Trophoblast cell (in vitro differentiated cells and primary cell): ENCODE data around the gene XYLT2.

Experiments used
- DNase-seq, 2 donors: peaks; one replicate each; pipeline ENCODE4 v3.0.0-alpha.2; 2016
- H2AFZ ChIP-seq: 2 replicates; pipeline ENCODE4 v1.6.1; 2013; ENCODE audit warnings: low read length, moderate library complexity, mild to moderate bottlenecking; ENCODE audit not compliant: insufficient read depth, poor library complexity
- H2AK5ac ChIP-seq: 2 replicates; pipeline ENCODE4 v1.6.1; 2013; ENCODE audit warnings: mild to moderate bottlenecking, low read length
- H2BK120ac ChIP-seq: 2 replicates; pipeline ENCODE4 v1.6.1; 2013; ENCODE audit warnings: low read length, mild to moderate bottlenecking, moderate library complexity; ENCODE audit not compliant: insufficient read depth, poor library complexity
- H2BK12ac ChIP-seq: 2 replicates; pipeline ENCODE4 v1.6.1; 2013; ENCODE audit warnings: mild to moderate bottlenecking, low read length, moderate library complexity
- H2BK5ac ChIP-seq: 2 replicates; pipeline ENCODE4 v1.6.1; 2013; ENCODE audit warnings: low read length, low read depth, moderate library complexity, mild to moderate bottlenecking; ENCODE audit not compliant: poor library complexity
- H3K14ac ChIP-seq: 2 replicates; pipeline ENCODE4 v1.6.1; 2013; ENCODE audit warnings: mild to moderate bottlenecking, low read length
- H3K18ac ChIP-seq: 2 replicates; pipeline ENCODE4 v1.6.1; 2013; ENCODE audit warnings: mild to moderate bottlenecking, low read length
- H3K23ac ChIP-seq: 2 replicates; pipeline ENCODE4 v1.6.1; 2013; ENCODE audit warnings: low read length
- H3K27ac ChIP-seq: 2 replicates; pipeline ENCODE4 v1.5.1; 2013; ENCODE audit warnings: low read depth, mild to moderate bottlenecking, inconsistent platforms, low read length, moderate library complexity
- H3K27me3 ChIP-seq: 2 replicates; pipeline ENCODE4 v1.6.1; 2013; ENCODE audit warnings: inconsistent platforms, mild to moderate bottlenecking, low read length, moderate library complexity; ENCODE audit not compliant: insufficient read depth
- H3K36me3 ChIP-seq, 2 experiments: 1 replicate in 1 of 2; 2 replicates in 1 of 2; pipeline ENCODE4 v1.6.1; 2013; ENCODE audit warnings: low read length in 2 of 2, mild to moderate bottlenecking in 2 of 2, moderate library complexity in 1 of 2; ENCODE audit not compliant: insufficient read depth in 2 of 2, control insufficient read depth in 1 of 2
- H3K4ac ChIP-seq: 2 replicates; pipeline ENCODE4 v1.6.1; 2013; ENCODE audit warnings: low read depth, mild to moderate bottlenecking, low read length, moderate library complexity
- H3K4me1 ChIP-seq, 2 experiments: 1 replicate in 1 of 2; 2 replicates in 1 of 2; pipeline ENCODE4 v1.6.1; 2013; ENCODE audit warnings: low read length in 2 of 2, mild to moderate bottlenecking in 2 of 2, moderate library complexity in 1 of 2; ENCODE audit not compliant: insufficient read depth in 2 of 2, control insufficient read depth in 1 of 2
- H3K4me2 ChIP-seq: 2 replicates; pipeline ENCODE4 v1.6.1; 2013; ENCODE audit warnings: inconsistent platforms, mild to moderate bottlenecking, low read length, moderate library complexity
- H3K4me3 ChIP-seq: 2 replicates; pipeline ENCODE4 v1.5.1; 2013; ENCODE audit warnings: mild to moderate bottlenecking, low read depth, low read length, inconsistent platforms
- H3K79me1 ChIP-seq: one replicate; pipeline ENCODE4 v1.6.1; 2013; ENCODE audit warnings: low read length
- H3K79me2 ChIP-seq: 2 replicates; pipeline ENCODE4 v1.6.1; 2013; ENCODE audit warnings: low read length, mild to moderate bottlenecking; ENCODE audit not compliant: control insufficient read depth, insufficient read depth, poor library complexity
- H3K9ac ChIP-seq: 2 replicates; pipeline ENCODE4 v1.6.1; 2013; ENCODE audit warnings: mild to moderate bottlenecking, low read length
- H3K9me3 ChIP-seq: 2 replicates; pipeline ENCODE4 v1.6.1; 2013; ENCODE audit warnings: low read depth, mild to moderate bottlenecking, control low read depth, inconsistent platforms, low read length; ENCODE audit not compliant: insufficient read depth
- H4K12ac ChIP-seq: 2 replicates; pipeline ENCODE4 v1.6.1; 2013; ENCODE audit warnings: low read depth, mild to moderate bottlenecking, low read length, moderate library complexity
- H4K8ac ChIP-seq: 2 replicates; pipeline ENCODE4 v1.6.1; 2013; ENCODE audit warnings: low read depth, mild to moderate bottlenecking, low read length, moderate library complexity
- H4K91ac ChIP-seq: one replicate; pipeline ENCODE4 v1.6.1; 2013; ENCODE audit warnings: low read depth, mild to moderate bottlenecking, low read length, moderate library complexity
- WGBS: extraction: QIAGEN DNeasy Blood & Tissue Kit; methylation state at CpG from one replicate; pipeline ENCODE4 v1.1.7; 2013; ENCODE audit warnings: missing lambda C conversion rate; ENCODE audit not compliant: insufficient read length, insufficient coverage; ENCODE audit errors: extremely low coverage; 5-methylcytosine and 5-hydroxymethylcytosine counted together

XYLT2 gene

DNA sequence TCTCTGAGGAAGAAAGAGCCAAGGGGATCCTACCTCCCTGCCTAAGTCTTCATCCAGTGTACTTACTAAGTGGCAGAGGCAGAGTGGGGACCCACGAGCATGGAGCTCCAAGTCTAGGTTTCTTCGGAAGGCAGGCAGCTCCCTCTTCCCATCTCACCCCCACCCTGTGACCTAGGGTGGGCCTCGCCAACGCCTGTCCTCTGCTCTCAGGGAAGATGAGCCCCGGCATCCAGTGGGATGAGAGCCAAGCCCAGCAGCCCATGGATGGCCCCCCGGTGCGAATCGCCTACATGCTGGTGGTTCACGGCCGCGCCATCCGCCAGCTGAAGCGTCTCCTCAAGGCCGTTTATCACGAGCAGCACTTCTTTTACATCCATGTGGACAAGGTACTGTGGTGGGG, 8.3 kb downstream of the XYLT2 start:
- WGBS = no CpG with 5 or more reads among the region's 15 CpGs
- H2BK5ac ChIP-seq = no peak overlapping the region

DNA sequence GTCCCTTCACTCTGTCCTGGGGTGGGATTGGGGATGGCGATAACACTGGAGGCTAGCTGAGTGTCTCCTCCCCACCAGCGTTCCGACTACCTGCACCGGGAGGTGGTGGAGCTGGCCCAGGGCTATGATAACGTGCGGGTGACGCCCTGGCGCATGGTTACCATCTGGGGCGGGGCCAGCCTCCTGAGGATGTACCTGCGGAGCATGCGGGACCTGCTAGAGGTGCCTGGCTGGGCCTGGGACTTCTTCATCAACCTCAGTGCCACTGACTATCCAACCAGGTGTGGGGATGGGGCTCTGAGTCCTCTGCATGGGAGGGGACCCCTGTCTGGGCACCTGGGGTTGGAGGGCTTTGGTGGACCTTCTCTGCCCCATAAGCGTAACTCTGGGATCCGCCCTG, 8.8 kb downstream of the XYLT2 start:
- WGBS = no CpG with 5 or more reads among the region's 13 CpGs
- H3K18ac ChIP-seq = no peak overlapping the region
- H3K27me3 ChIP-seq = no peaks in the 10 kb centered on the region
- H3K9ac ChIP-seq = no peak overlapping the region
- H3K14ac ChIP-seq = no peak overlapping the region
- H2BK120ac ChIP-seq = no peak overlapping the region
- no peak overlapping the region for H2BK12ac ChIP-seq
- DNase-seq = no peak
- H3K4me3 ChIP-seq = no peak overlapping the region
- peaks cover 2% of the 10 kb centered on the region for H3K9me3 ChIP-seq
- H3K23ac ChIP-seq = no peak overlapping the region
- H4K12ac ChIP-seq = no peak overlapping the region
- no peak overlapping the region for H2AFZ ChIP-seq
- no peak overlapping the region for H3K27ac ChIP-seq
- H2BK5ac ChIP-seq = no peak overlapping the region
- no peak overlapping the region for H4K91ac ChIP-seq
- peaks cover 52 to 68% of the 10 kb centered on the region in 2 experiments for H3K36me3 ChIP-seq
- no peak overlapping the region for H2AK5ac ChIP-seq
- H3K79me1 ChIP-seq = no peaks in the 10 kb centered on the region
- no peaks in the 10 kb centered on the region for H3K4me1 ChIP-seq
- no peaks in the 10 kb centered on the region for H3K79me2 ChIP-seq
- H3K4me2 ChIP-seq = no peak overlapping the region
- H3K4ac ChIP-seq = no peak overlapping the region
- H4K8ac ChIP-seq = no peak overlapping the region

More for the DNA sequence above, 8.3 kb downstream of the XYLT2 start:
- Histone ChIP-seq H3K18ac (no peak overlapping the region), H4K8ac (no peak overlapping the region), H3K4me1 (no peaks in the 10 kb centered on the region), H2AFZ (no peak overlapping the region), H3K79me2 (no peaks in the 10 kb centered on the region), H2BK120ac (no peak overlapping the region), H3K4me2 (no peak overlapping the region), H3K36me3 (peaks cover 49 to 63% of the 10 kb centered on the region in 2 experiments), H3K14ac (no peak overlapping the region), H3K27ac (no peak overlapping the region), H4K12ac (no peak overlapping the region), H3K9me3 (peaks cover 2% of the 10 kb centered on the region), H3K79me1 (no peaks in the 10 kb centered on the region), H3K23ac (no peak overlapping the region), H3K9ac (no peak overlapping the region), H2AK5ac (no peak overlapping the region), H4K91ac (no peak overlapping the region), H3K4me3 (no peak overlapping the region), H3K27me3 (no peaks in the 10 kb centered on the region), H3K4ac (no peak overlapping the region), H2BK12ac (no peak overlapping the region)
- no peak for DNase-seq

DNA sequence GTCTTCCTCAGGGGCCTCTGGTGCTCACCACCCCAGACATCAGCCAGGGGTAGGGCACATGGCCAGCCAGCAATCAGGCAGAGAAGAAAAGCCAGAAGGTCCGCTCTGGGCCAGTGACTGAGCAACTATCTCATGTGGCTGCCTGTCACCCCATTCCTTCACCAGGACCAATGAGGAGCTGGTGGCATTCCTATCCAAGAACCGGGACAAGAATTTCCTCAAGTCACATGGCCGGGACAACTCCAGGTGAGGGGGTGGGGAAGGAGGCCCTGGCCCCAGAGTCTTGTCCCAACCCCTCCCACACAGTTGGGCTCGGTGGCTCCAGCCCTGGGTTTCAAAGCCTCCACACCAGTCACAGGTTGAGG, 9.4 kb downstream of the XYLT2 start:
- WGBS = no CpG with 5 or more reads among the region's 4 CpGs
- Histone ChIP-seq H3K27ac (no peak overlapping the region), H3K27me3 (no peaks in the 10 kb centered on the region), H3K4me1 (no peaks in the 10 kb centered on the region), H3K4me2 (no peak overlapping the region), H3K18ac (no peak overlapping the region), H2AFZ (no peak overlapping the region), H3K9me3 (peaks cover 2% of the 10 kb centered on the region), H3K4ac (no peak overlapping the region), H4K12ac (no peak overlapping the region), H3K36me3 (peaks cover 56 to 73% of the 10 kb centered on the region in 2 experiments), H3K9ac (no peak overlapping the region), H3K79me1 (no peaks in the 10 kb centered on the region), H2BK120ac (no peak overlapping the region), H4K91ac (no peak overlapping the region), H2AK5ac (no peak overlapping the region), H4K8ac (no peak overlapping the region), H3K14ac (no peak overlapping the region), H3K23ac (no peak overlapping the region), H3K4me3 (no peak overlapping the region), H3K79me2 (no peaks in the 10 kb centered on the region), H2BK12ac (no peak overlapping the region), H2BK5ac (no peak overlapping the region)
- no peak for DNase-seq

DNA sequence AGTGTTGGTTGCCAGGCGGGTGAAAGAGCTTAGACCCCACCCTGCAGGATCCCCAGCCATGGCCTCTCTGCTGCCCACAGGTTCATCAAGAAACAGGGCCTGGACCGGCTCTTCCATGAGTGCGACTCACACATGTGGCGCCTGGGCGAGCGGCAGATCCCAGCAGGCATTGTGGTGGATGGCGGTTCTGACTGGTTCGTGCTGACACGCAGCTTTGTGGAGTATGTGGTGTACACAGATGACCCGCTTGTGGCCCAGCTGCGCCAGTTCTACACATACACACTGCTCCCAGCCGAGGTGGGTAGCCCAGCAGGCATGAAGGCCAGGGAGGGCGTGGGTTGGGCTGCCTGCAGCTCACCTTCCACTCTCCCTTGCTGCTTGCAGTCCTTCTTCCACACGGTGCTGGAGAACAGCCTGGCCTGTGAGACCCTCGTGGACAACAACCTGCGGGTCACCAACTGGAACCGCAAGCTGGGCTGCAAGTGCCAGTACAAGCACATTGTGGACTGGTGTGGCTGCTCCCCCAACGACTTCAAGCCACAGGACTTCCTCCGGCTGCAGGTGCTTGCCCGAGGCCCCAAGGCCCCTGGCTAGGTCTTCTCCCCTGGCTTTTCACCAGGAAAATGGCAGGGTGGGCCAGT, 9.9 kb downstream of the XYLT2 start:
- Histone ChIP-seq H2AFZ (no peak overlapping the region), H3K79me2 (no peaks in the 10 kb centered on the region), H3K23ac (no peak overlapping the region), H3K4ac (no peak overlapping the region), H2AK5ac (no peak overlapping the region), H3K4me3 (peak overlapping the region; percentile 25), H3K14ac (no peak overlapping the region), H3K27ac (no peak overlapping the region), H4K12ac (no peak overlapping the region), H3K36me3 (peaks cover 56 to 77% of the 10 kb centered on the region in 2 experiments), H4K8ac (no peak overlapping the region), H3K4me2 (no peak overlapping the region), H3K9me3 (peaks cover 2% of the 10 kb centered on the region), H4K91ac (no peak overlapping the region), H3K18ac (no peak overlapping the region), H2BK12ac (no peak overlapping the region), H3K27me3 (no peaks in the 10 kb centered on the region), H3K4me1 (no peaks in the 10 kb centered on the region), H3K9ac (no peak overlapping the region), H2BK5ac (no peak overlapping the region), H3K79me1 (no peaks in the 10 kb centered on the region), H2BK120ac (no peak overlapping the region)
- no peak for DNase-seq
- no CpG with 5 or more reads among the region's 20 CpGs for WGBS
